ENCODE data around the gene CRISPLD2. TPM values are rescaled to one million over a fixed set of nuclear protein-coding genes. Genes with fewer than 3 reads are reported as not detected.

CRISPLD2 gene
- total and polyA plus RNA-seq, 7 experiments from 2014 or later: 0.38 to 14.4 (median 0.82) TPM

- H3K9me3 Mint-ChIP-seq: peaks cover 0 to 5% (median 0%) of the 10 kb centered on the region in 11 donors
- H3K4me1 ChIP-seq (ENCODE audit: control insufficient read depth in 2 of 2, insufficient read depth in 2 of 2, low read length in 2 of 2): no peaks in the 10 kb centered on the region
- H3K4me3 Mint-ChIP-seq: no peak overlapping the region
- ChIA-PET CTCF (interaction anchor here (0.7 kb wide), 1 partner anchor 87 kb away, joined by 3 read pairs; no protein-coding TSS in a partner anchor), POLR2A (no interaction called here)
- H3K9me3 ChIP-seq (ENCODE audit: control insufficient read depth in 2 of 3, low read length in 3 of 3): no peaks in the 10 kb centered on the region
- H3K36me3 Mint-ChIP-seq: peaks cover 0 to 19% (median 1%) of the 10 kb centered on the region in 5 donors
- no peaks in the 10 kb centered on the region for H3K27me3 Mint-ChIP-seq
- H3K27me3 ChIP-seq (ENCODE audit: control insufficient read depth in 2 of 2, insufficient read depth in 2 of 2, low read length in 2 of 2): no peaks in the 10 kb centered on the region
- no peaks in the 10 kb centered on the region for H3K36me3 ChIP-seq (ENCODE audit: control insufficient read depth in 2 of 3, insufficient read depth in 3 of 3, low read length in 3 of 3)
- ATAC-seq (no peak), DNase-seq (no peak)
- intact Hi-C loops (cut with micrococcal nuclease): no loop called here
- H3K4me1 Mint-ChIP-seq: peaks cover 0 to 4% (median 0%) of the 10 kb centered on the region in 7 donors
- H3K27ac ChIP-seq (ENCODE audit: low read depth, low read length): no peak overlapping the region
- H3K4me3 ChIP-seq (ENCODE audit: low read length): no peak overlapping the region
- no peak overlapping the region for H3K27ac Mint-ChIP-seq
Observed at GRCh38 chr16:84795329-84796053, 24.3 kb upstream of the CRISPLD2 start.

GRCh38 chr16:84800158-84800978 is 19.4 kb upstream of the CRISPLD2 start:
- H3K27ac Mint-ChIP-seq: no peak overlapping the region
- peaks cover 0 to 5% (median 0%) of the 10 kb centered on the region in 11 donors for H3K9me3 Mint-ChIP-seq
- ATAC-seq (no peak), DNase-seq (no peak)
- no peak overlapping the region for H3K27ac ChIP-seq (ENCODE audit: low read depth, low read length)
- no peaks in the 10 kb centered on the region for H3K36me3 ChIP-seq (ENCODE audit: control insufficient read depth in 2 of 3, insufficient read depth in 3 of 3, low read length in 3 of 3)
- H3K4me3 Mint-ChIP-seq: no peak overlapping the region
- H3K4me3 ChIP-seq (ENCODE audit: low read length): no peak overlapping the region
- H3K4me1 Mint-ChIP-seq: peaks cover 0 to 3% (median under 1%) of the 10 kb centered on the region in 7 donors
- no peaks in the 10 kb centered on the region for H3K27me3 ChIP-seq (ENCODE audit: control insufficient read depth in 2 of 2, insufficient read depth in 2 of 2, low read length in 2 of 2)
- intact Hi-C loops (cut with micrococcal nuclease): no loop called here
- H3K27me3 Mint-ChIP-seq: peaks cover 0 to 9% (median 0%) of the 10 kb centered on the region in 5 donors
- H3K36me3 Mint-ChIP-seq: peaks cover 0 to 8% (median 5%) of the 10 kb centered on the region in 5 donors
- no peaks in the 10 kb centered on the region for H3K9me3 ChIP-seq (ENCODE audit: control insufficient read depth in 2 of 3, low read length in 3 of 3)
- CTCF ChIA-PET: no interaction called here
- POLR2A ChIA-PET: interaction anchor here (0.5 to 1.3 kb wide), 2 partner anchors 13 to 330 kb away, joined by 3 to 4 read pairs; no protein-coding TSS in a partner anchor
- no peaks in the 10 kb centered on the region for H3K4me1 ChIP-seq (ENCODE audit: control insufficient read depth in 2 of 2, insufficient read depth in 2 of 2, low read length in 2 of 2)

- no peak overlapping the region for H3K4me3 Mint-ChIP-seq
- Histone ChIP-seq H3K27me3 (ENCODE audit: control insufficient read depth in 2 of 2, insufficient read depth in 2 of 2, low read length in 2 of 2) (no peaks in the 10 kb centered on the region), H3K4me3 (ENCODE audit: low read length) (no peak overlapping the region), H3K27ac (ENCODE audit: low read depth, low read length) (no peak overlapping the region), H3K36me3 (ENCODE audit: control insufficient read depth in 2 of 3, insufficient read depth in 3 of 3, low read length in 3 of 3) (no peaks in the 10 kb centered on the region), H3K4me1 (ENCODE audit: control insufficient read depth in 2 of 2, insufficient read depth in 2 of 2, low read length in 2 of 2) (no peaks in the 10 kb centered on the region), H3K9me3 (ENCODE audit: control insufficient read depth in 2 of 3, low read length in 3 of 3) (no peaks in the 10 kb centered on the region)
- no peak overlapping the region for H3K27ac Mint-ChIP-seq
- ChIA-PET CTCF (no interaction called here), POLR2A (no interaction called here)
- peaks cover 0 to 9% (median 0%) of the 10 kb centered on the region in 5 donors for H3K27me3 Mint-ChIP-seq
- no peak for DNase-seq
- peaks cover 0 to 8% (median 0%) of the 10 kb centered on the region in 5 donors for H3K36me3 Mint-ChIP-seq
- intact Hi-C loops (cut with micrococcal nuclease): no loop called here
- H3K9me3 Mint-ChIP-seq: peaks cover 0 to 5% (median 1%) of the 10 kb centered on the region in 11 donors
- ATAC-seq: no peak
- H3K4me1 Mint-ChIP-seq: peaks cover 0 to 15% (median 4%) of the 10 kb centered on the region in 7 donors
Observed at GRCh38 chr16:84803146-84803545, 16.6 kb upstream of the CRISPLD2 start.

GRCh38 chr16:84804326-84804725 is 15.5 kb upstream of the CRISPLD2 start:
- Histone ChIP-seq H3K4me3 (ENCODE audit: low read length) (no peak overlapping the region), H3K27me3 (ENCODE audit: control insufficient read depth in 2 of 2, insufficient read depth in 2 of 2, low read length in 2 of 2) (no peaks in the 10 kb centered on the region), H3K4me1 (ENCODE audit: control insufficient read depth in 2 of 2, insufficient read depth in 2 of 2, low read length in 2 of 2) (no peaks in the 10 kb centered on the region), H3K36me3 (ENCODE audit: control insufficient read depth in 2 of 3, insufficient read depth in 3 of 3, low read length in 3 of 3) (no peaks in the 10 kb centered on the region), H3K27ac (ENCODE audit: low read depth, low read length) (no peak overlapping the region), H3K9me3 (ENCODE audit: control insufficient read depth in 2 of 3, low read length in 3 of 3) (no peaks in the 10 kb centered on the region)
- ATAC-seq: no peak
- ChIA-PET POLR2A (no interaction called here), CTCF (no interaction called here)
- Mint-ChIP-seq H3K27me3 (peaks cover 0 to 9% (median 0%) of the 10 kb centered on the region in 5 donors), H3K36me3 (peaks cover 0 to 8% (median 0%) of the 10 kb centered on the region in 5 donors), H3K4me3 (peak overlapping the region in 1 of 10 donors; percentile 20), H3K4me1 (peaks cover 0 to 15% (median 4%) of the 10 kb centered on the region in 7 donors), H3K27ac (no peak overlapping the region), H3K9me3 (peaks cover 0 to 4% (median 1%) of the 10 kb centered on the region in 11 donors)
- intact Hi-C loops (cut with micrococcal nuclease): no loop called here
- no peak for DNase-seq

- H3K36me3 Mint-ChIP-seq: no peaks in the 10 kb centered on the region
- H3K4me1 ChIP-seq (ENCODE audit: control insufficient read depth in 2 of 2, insufficient read depth in 2 of 2, low read length in 2 of 2): peaks cover 0 to 10% of the 10 kb centered on the region in 2 donors
- no peaks in the 10 kb centered on the region for H3K36me3 ChIP-seq (ENCODE audit: control insufficient read depth in 2 of 3, insufficient read depth in 3 of 3, low read length in 3 of 3)
- ChIA-PET POLR2A (no interaction called here), CTCF (no interaction called here)
- DNase-seq (peak in 1 of 9 donors; percentile 32), ATAC-seq (peak; percentile 86)
- H3K9me3 ChIP-seq (ENCODE audit: control insufficient read depth in 2 of 3, low read length in 3 of 3): no peaks in the 10 kb centered on the region
- no peak overlapping the region for H3K27ac Mint-ChIP-seq
- no peaks in the 10 kb centered on the region for H3K27me3 ChIP-seq (ENCODE audit: control insufficient read depth in 2 of 2, insufficient read depth in 2 of 2, low read length in 2 of 2)
- H3K4me1 Mint-ChIP-seq: peaks cover 4 to 25% (median 10%) of the 10 kb centered on the region in 7 donors
- H3K4me3 ChIP-seq (ENCODE audit: low read length): no peak overlapping the region
- H3K27me3 Mint-ChIP-seq: peaks cover 0 to 7% (median 0%) of the 10 kb centered on the region in 5 donors
- H3K4me3 Mint-ChIP-seq: peak overlapping the region in 4 of 10 donors; percentile 25 to 63 (median 43)
- H3K27ac ChIP-seq (ENCODE audit: low read depth, low read length): no peak overlapping the region
- intact Hi-C loops (cut with micrococcal nuclease): no loop called here
- peaks cover 0 to 1% (median 0%) of the 10 kb centered on the region in 11 donors for H3K9me3 Mint-ChIP-seq
Observed at GRCh38 chr16:84806256-84806889, 13.4 kb upstream of the CRISPLD2 start.

GRCh38 chr16:84806890-84807258 is 12.9 kb upstream of the CRISPLD2 start:
- H3K27me3 ChIP-seq (ENCODE audit: control insufficient read depth in 2 of 2, insufficient read depth in 2 of 2, low read length in 2 of 2): no peaks in the 10 kb centered on the region
- intact Hi-C loops (cut with micrococcal nuclease): no loop called here
- no peak overlapping the region for H3K4me3 ChIP-seq (ENCODE audit: low read length)
- H3K9me3 Mint-ChIP-seq: peaks cover 0 to 3% (median 0%) of the 10 kb centered on the region in 11 donors
- H3K27me3 Mint-ChIP-seq: peaks cover 0 to 7% (median 0%) of the 10 kb centered on the region in 5 donors
- no peaks in the 10 kb centered on the region for H3K36me3 ChIP-seq (ENCODE audit: control insufficient read depth in 2 of 3, insufficient read depth in 3 of 3, low read length in 3 of 3)
- no peak overlapping the region for H3K4me3 Mint-ChIP-seq
- H3K27ac ChIP-seq (ENCODE audit: low read depth, low read length): no peak overlapping the region
- no peak for ATAC-seq
- peaks cover 0 to 10% of the 10 kb centered on the region in 2 donors for H3K4me1 ChIP-seq (ENCODE audit: control insufficient read depth in 2 of 2, insufficient read depth in 2 of 2, low read length in 2 of 2)
- POLR2A ChIA-PET: no interaction called here
- H3K4me1 Mint-ChIP-seq: peaks cover 4 to 29% (median 11%) of the 10 kb centered on the region in 7 donors
- CTCF ChIA-PET: no interaction called here
- no peak overlapping the region for H3K27ac Mint-ChIP-seq
- no peaks in the 10 kb centered on the region for H3K36me3 Mint-ChIP-seq
- no peak for DNase-seq
- H3K9me3 ChIP-seq (ENCODE audit: control insufficient read depth in 2 of 3, low read length in 3 of 3): no peaks in the 10 kb centered on the region

Measured in naive thymus-derived CD4-positive, alpha-beta T cell (primary cell).